Ascending aorta (tissue), 2 donors: ENCODE data around the gene MAP2K6. TPM values are rescaled to one million over a fixed set of nuclear protein-coding genes. Genes with fewer than 3 reads are reported as not detected.

Source experiments
- DNase-seq, 2 donors: peaks; one replicate each; pipeline ENCODE4 v3.0.0-alpha.2; 2019; ENCODE audit warnings: low spot score in 2 of 2
- H3K27ac ChIP-seq, 2 donors: fragments of 200-600 bp; sonication (generic); one replicate each; pipeline ENCODE4 v1.5.1; 2016 to 2017; ENCODE audit warnings: mild to moderate bottlenecking in 1 of 2
- H3K27me3 ChIP-seq: fragments of 200-600 bp; sonication (generic); one replicate; pipeline ENCODE4 v1.5.1; 2017
- H3K36me3 ChIP-seq, 2 donors: fragments of 200-600 bp; sonication (generic); one replicate each; pipeline ENCODE4 v1.5.1; 2016
- H3K4me1 ChIP-seq, 2 donors: fragments of 200-600 bp; sonication (generic); one replicate each; pipeline ENCODE4 v1.5.1; 2016 to 2017; ENCODE audit warnings: mild to moderate bottlenecking in 1 of 2
- H3K4me3 ChIP-seq, 2 donors: fragments of 200-600 bp; sonication (generic); one replicate each; pipeline ENCODE4 v1.5.1; 2016 to 2017; ENCODE audit warnings: mild to moderate bottlenecking in 1 of 2
- H3K9me3 ChIP-seq, 2 donors: fragments of 200-600 bp; sonication (generic); one replicate each; pipeline ENCODE4 v1.5.1; 2016
- intact Hi-C: fragments of 100-400 bp; cut with DNase I; formaldehyde crosslinking; loops from one replicate; pipeline ENCODE4 v1.15.1; 2023
- total RNA-seq: library from RNA; depleted of rRNA; stranded (reverse); fragments of >200 nt; gene quantifications from one replicate; pipeline ENCODE4 v1.1.0, GENCODE V29; 2016
- TF ChIP-seq, protein P1 (sequence below), 3 experiments: fragments of 200-600 bp in 2 of 3; fragments of 450-650 bp in 1 of 3; sonication (generic) in 2 of 3; IDR thresholded peaks; one replicate each; pipeline ENCODE4 v1.5.1; 2016 to 2019; ENCODE audit warnings: antibody characterized with exemption in 3 of 3, mild to moderate bottlenecking in 1 of 3, moderate library complexity in 1 of 3

Gene MAP2K6
- total RNA-seq, 1 donor from 2014 or later = 6.7 TPM

DNA sequence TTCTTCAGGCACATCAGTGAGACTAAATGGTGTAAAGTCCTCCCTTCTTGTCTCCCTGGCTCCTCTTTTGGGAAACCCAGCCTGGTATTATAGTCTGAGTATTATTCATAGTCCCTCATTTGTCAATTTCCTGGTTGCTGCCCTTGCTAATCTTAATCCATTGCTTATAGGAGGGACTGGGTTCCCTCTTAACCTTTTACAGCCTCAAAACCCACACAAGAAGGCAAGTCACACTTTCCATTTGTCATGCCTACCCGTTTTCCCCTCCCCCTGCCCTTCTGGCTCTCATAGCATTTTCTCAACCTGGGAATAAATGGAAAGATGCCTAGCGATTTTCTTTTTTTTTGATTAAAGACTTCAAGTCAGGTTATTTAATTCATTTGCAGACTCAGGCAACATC lies 124.8 kb downstream of the MAP2K6 start:
- H3K4me1 ChIP-seq = no peaks in the 10 kb centered on the region
- no peaks in the 10 kb centered on the region for H3K9me3 ChIP-seq
- intact Hi-C loops = no loop called here
- H3K27ac ChIP-seq = no peak overlapping the region
- H3K4me3 ChIP-seq = no peak overlapping the region
- DNase-seq = no peak
- no peaks in the 10 kb centered on the region for H3K36me3 ChIP-seq
- TF ChIP-seq, protein P1, sequence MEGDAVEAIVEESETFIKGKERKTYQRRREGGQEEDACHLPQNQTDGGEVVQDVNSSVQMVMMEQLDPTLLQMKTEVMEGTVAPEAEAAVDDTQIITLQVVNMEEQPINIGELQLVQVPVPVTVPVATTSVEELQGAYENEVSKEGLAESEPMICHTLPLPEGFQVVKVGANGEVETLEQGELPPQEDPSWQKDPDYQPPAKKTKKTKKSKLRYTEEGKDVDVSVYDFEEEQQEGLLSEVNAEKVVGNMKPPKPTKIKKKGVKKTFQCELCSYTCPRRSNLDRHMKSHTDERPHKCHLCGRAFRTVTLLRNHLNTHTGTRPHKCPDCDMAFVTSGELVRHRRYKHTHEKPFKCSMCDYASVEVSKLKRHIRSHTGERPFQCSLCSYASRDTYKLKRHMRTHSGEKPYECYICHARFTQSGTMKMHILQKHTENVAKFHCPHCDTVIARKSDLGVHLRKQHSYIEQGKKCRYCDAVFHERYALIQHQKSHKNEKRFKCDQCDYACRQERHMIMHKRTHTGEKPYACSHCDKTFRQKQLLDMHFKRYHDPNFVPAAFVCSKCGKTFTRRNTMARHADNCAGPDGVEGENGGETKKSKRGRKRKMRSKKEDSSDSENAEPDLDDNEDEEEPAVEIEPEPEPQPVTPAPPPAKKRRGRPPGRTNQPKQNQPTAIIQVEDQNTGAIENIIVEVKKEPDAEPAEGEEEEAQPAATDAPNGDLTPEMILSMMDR (IDR thresholded peaks at IDR 0.05) = no peak
- H3K27me3 ChIP-seq = no peaks in the 10 kb centered on the region

GRCh38 chr17:69539781-69540319 lies 125.4 kb downstream of the MAP2K6 start:
- Histone ChIP-seq H3K27ac (no peak overlapping the region), H3K4me3 (no peak overlapping the region), H3K36me3 (no peaks in the 10 kb centered on the region), H3K4me1 (no peaks in the 10 kb centered on the region), H3K9me3 (no peaks in the 10 kb centered on the region), H3K27me3 (no peaks in the 10 kb centered on the region)
- intact Hi-C loops = no loop called here
- DNase-seq = no peak
- TF ChIP-seq, protein P1 (IDR thresholded peaks at IDR 0.05) = no peak

- Histone ChIP-seq H3K27me3 (no peaks in the 10 kb centered on the region), H3K4me1 (no peaks in the 10 kb centered on the region), H3K36me3 (no peaks in the 10 kb centered on the region), H3K4me3 (no peak overlapping the region), H3K9me3 (no peaks in the 10 kb centered on the region), H3K27ac (no peak overlapping the region)
- intact Hi-C loops = no loop called here
- TF ChIP-seq, protein P1 (IDR thresholded peaks at IDR 0.05) = no peak
- no peak for DNase-seq
Observed at GRCh38 chr17:69540356-69540755, 125.9 kb downstream of the MAP2K6 start.

DNA sequence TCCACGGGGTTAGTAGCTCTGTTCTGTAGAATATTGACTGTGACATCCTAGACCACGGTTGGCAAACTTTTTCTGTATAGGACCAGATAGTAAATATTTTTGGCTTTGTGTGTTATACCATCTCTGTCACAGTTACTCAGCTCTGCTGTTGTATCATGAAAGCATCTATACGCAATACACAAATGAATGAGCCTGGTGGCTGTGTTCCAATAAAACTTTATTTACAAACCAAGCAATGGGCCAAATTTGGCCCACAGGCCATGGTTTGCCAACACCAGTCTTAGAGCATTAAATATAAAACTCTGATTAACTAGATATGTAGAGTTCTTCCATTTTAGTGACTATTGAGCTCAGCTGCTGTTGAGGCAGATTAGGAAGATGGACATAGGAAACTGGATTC lies 132.7 kb downstream of the MAP2K6 start:
- no peak for DNase-seq
- Histone ChIP-seq H3K27ac (no peak overlapping the region), H3K4me1 (no peaks in the 10 kb centered on the region), H3K9me3 (no peaks in the 10 kb centered on the region), H3K36me3 (no peaks in the 10 kb centered on the region), H3K4me3 (no peak overlapping the region), H3K27me3 (no peaks in the 10 kb centered on the region)
- TF ChIP-seq, protein P1 (IDR thresholded peaks at IDR 0.05) = no peak
- intact Hi-C loops = no loop called here

- DNase-seq = no peak
- intact Hi-C loops = no loop called here
Observed at GRCh38 chr17:69547947-69548346, 133.4 kb downstream of the MAP2K6 start.

More at GRCh38 chr17:69547947-69548346, 133.4 kb downstream of the MAP2K6 start:
- Histone ChIP-seq H3K4me3 (no peak overlapping the region), H3K4me1 (no peaks in the 10 kb centered on the region), H3K27ac (no peak overlapping the region), H3K27me3 (no peaks in the 10 kb centered on the region), H3K9me3 (no peaks in the 10 kb centered on the region), H3K36me3 (no peaks in the 10 kb centered on the region)
- TF ChIP-seq, protein P1 (IDR thresholded peaks at IDR 0.05) = no peak
